A204.1 (cell line): Measurements from ENCODE around the gene C2orf49.

ENCODE experiments used
- FAIRE-seq: peaks from 2 replicates; lab custom pipeline; 2012; peaks lifted over from hg19 to GRCh38; lab: Jason Lieb, UNC

The C2orf49 gene

GRCh38 chr2:105383432-105384166, 46.3 kb downstream of the C2orf49 start:
- no peak for FAIRE-seq

GRCh38 chr2:105384216-105384615, 46.9 kb downstream of the C2orf49 start:
- FAIRE-seq = no peak

- no peak for FAIRE-seq
These were observed 47.5 kb downstream of the C2orf49 start for GRCh38 chr2:105384861-105385260.

- no peak for FAIRE-seq
These were observed 48.6 kb downstream of the C2orf49 start for GRCh38 chr2:105385731-105386540.

GRCh38 chr2:105387225-105387624, 49.9 kb downstream of the C2orf49 start:
- FAIRE-seq = no peak

- no peak for FAIRE-seq
These were observed 51.6 kb downstream of the C2orf49 start for GRCh38 chr2:105388971-105389381.

- no peak for FAIRE-seq
These were observed 53.1 kb downstream of the C2orf49 start for GRCh38 chr2:105390454-105390853.

- FAIRE-seq = no peak
These were observed 53.8 kb downstream of the C2orf49 start for GRCh38 chr2:105391058-105391627.

- no peak for FAIRE-seq
These were observed 54.7 kb downstream of the C2orf49 start for GRCh38 chr2:105391763-105392662.

GRCh38 chr2:105393373-105394055, 56.2 kb downstream of the C2orf49 start:
- FAIRE-seq = no peak

GRCh38 chr2:105394951-105395611, 57.7 kb downstream of the C2orf49 start:
- FAIRE-seq = no peak

- no peak for FAIRE-seq
These were observed 58.4 kb downstream of the C2orf49 start for GRCh38 chr2:105395691-105396090.

- FAIRE-seq = no peak
These were observed 59.1 kb downstream of the C2orf49 start for GRCh38 chr2:105396254-105397024.

- FAIRE-seq = no peak
These were observed 59.8 kb downstream of the C2orf49 start for GRCh38 chr2:105397025-105397722.

GRCh38 chr2:105397953-105398335, 60.6 kb downstream of the C2orf49 start:
- no peak for FAIRE-seq

- no peak for FAIRE-seq
These were observed 61.2 kb downstream of the C2orf49 start, which contains the start of gene FHL2 for GRCh38 chr2:105398336-105399206. TSS of gene FHL2 (minus strand) at chr2:105399051. CDS start at chr2:105386516, 12,535 bp downstream.
